ENCODE data around the gene ARL8B. TPM values are rescaled to one million over a fixed set of nuclear protein-coding genes. Genes with fewer than 3 reads are reported as not detected.
A peak's percentile ranks its signal among the peaks of the same experiment; 100 is the strongest.
"Not testable (repeated sequence)": the region's sequence is repeated elsewhere in the genome, so short reads cannot be mapped to it uniquely, and the experiment has no call there.

Gene ARL8B
- polyA plus RNA-seq (ENCODE audit: insufficient read length in 3 of 3), result 10 to 100 TPM; 67.5 to 79.6 (median 73.4) TPM
- long read RNA-seq, donor 1, transcript ARL8B-201 (7 exons, 3,005 nt), result major isoform, 20 of 21 reads
- long read RNA-seq, donor 1, partial matches to known transcripts, result 0 of 21 reads
- long read RNA-seq, donor 1, other reads (novel, unspliced or antisense), result 0 of 21 reads
- long read RNA-seq, donor 2, transcript ARL8B-201 (7 exons, 3,005 nt), result major isoform, 15 of 15 reads
- long read RNA-seq, donor 2, partial matches to known transcripts, result 0 of 15 reads
- long read RNA-seq, donor 2, other reads (novel, unspliced or antisense), result 0 of 15 reads
- long read RNA-seq, donor 3, transcript ARL8B-201 (7 exons, 3,005 nt), result major isoform, 40 of 49 reads
- long read RNA-seq, donor 3, partial matches to known transcripts, result 8 of 49 reads
- long read RNA-seq, donor 3, other reads (novel, unspliced or antisense), result 0 of 49 reads
- long read RNA-seq, donor 4, transcript ARL8B-201 (7 exons, 3,005 nt), result major isoform, 18 of 19 reads
- long read RNA-seq, donor 4, partial matches to known transcripts, result 0 of 19 reads
- long read RNA-seq, donor 4, other reads (novel, unspliced or antisense), result 0 of 19 reads
- long read RNA-seq, donor 5, result 0 reads
- long read RNA-seq, donor 6, transcript ARL8B-201 (7 exons, 3,005 nt), result major isoform, 22 of 36 reads
- long read RNA-seq, donor 6, partial matches to known transcripts, result 13 of 36 reads
- long read RNA-seq, donor 6, other reads (novel, unspliced or antisense), result 0 of 36 reads
- long read RNA-seq, donor 7, transcript ARL8B-201 (7 exons, 3,005 nt), result major isoform, 26 of 45 reads
- long read RNA-seq, donor 7, partial matches to known transcripts, result 17 of 45 reads
- long read RNA-seq, donor 7, other reads (novel, unspliced or antisense), result 0 of 45 reads
- long read RNA-seq, donor 8, transcript ARL8B-201 (7 exons, 3,005 nt), result major isoform, 28 of 32 reads
- long read RNA-seq, donor 8, partial matches to known transcripts, result 0 of 32 reads
- long read RNA-seq, donor 8, other reads (novel, unspliced or antisense), result 0 of 32 reads
- long read RNA-seq, donor 9, transcript ARL8B-201 (7 exons, 3,005 nt), result major isoform, 20 of 27 reads
- long read RNA-seq, donor 9, partial matches to known transcripts, result 7 of 27 reads
- long read RNA-seq, donor 9, other reads (novel, unspliced or antisense), result 0 of 27 reads
- long read RNA-seq, donor 10, transcript ARL8B-201 (7 exons, 3,005 nt), result major isoform, 16 of 25 reads
- long read RNA-seq, donor 10, partial matches to known transcripts, result 8 of 25 reads
- long read RNA-seq, donor 10, other reads (novel, unspliced or antisense), result 0 of 25 reads
- long read RNA-seq, donor 11, transcript ARL8B-201 (7 exons, 3,005 nt), result major isoform, 23 of 30 reads
- long read RNA-seq, donor 11, partial matches to known transcripts, result 6 of 30 reads
- long read RNA-seq, donor 11, other reads (novel, unspliced or antisense), result 0 of 30 reads
- long read RNA-seq, donor 12, transcript ARL8B-201 (7 exons, 3,005 nt), result major isoform, 9 of 17 reads
- long read RNA-seq, donor 12, partial matches to known transcripts, result 8 of 17 reads
- long read RNA-seq, donor 12, other reads (novel, unspliced or antisense), result 0 of 17 reads
- long read RNA-seq, donor 13, transcript ARL8B-201 (7 exons, 3,005 nt), result major isoform, 32 of 40 reads
- long read RNA-seq, donor 13, partial matches to known transcripts, result 8 of 40 reads
- long read RNA-seq, donor 13, other reads (novel, unspliced or antisense), result 0 of 40 reads
- long read RNA-seq, donor 14, transcript ARL8B-201 (7 exons, 3,005 nt), result major isoform, 15 of 15 reads
- long read RNA-seq, donor 14, partial matches to known transcripts, result 0 of 15 reads
- long read RNA-seq, donor 14, other reads (novel, unspliced or antisense), result 0 of 15 reads
- long read RNA-seq, donor 15, transcript ARL8B-201 (7 exons, 3,005 nt), result major isoform, 11 of 11 reads
- long read RNA-seq, donor 15, partial matches to known transcripts, result 0 of 11 reads
- long read RNA-seq, donor 15, other reads (novel, unspliced or antisense), result 0 of 11 reads
- long read RNA-seq, donor 16, transcript ARL8B-204 (2 exons, 732 nt), result minor isoform, 5 of 99 reads
- long read RNA-seq, donor 16, transcript ARL8B-201 (7 exons, 3,005 nt), result major isoform, 67 of 99 reads
- long read RNA-seq, donor 16, partial matches to known transcripts, result 25 of 99 reads
- long read RNA-seq, donor 16, other reads (novel, unspliced or antisense), result 0 of 99 reads

GRCh38 chr3:5122030-5122740 lies at the start of gene ARL8B:
Gene ARL8B (plus strand): TSS chr3:5122292. CDS start chr3:5122466, 174 bp downstream.
- DNase-seq (ENCODE audit: extremely low read depth in 1 of 11, low read depth in 9 of 11, low spot score in 4 of 11), result peak; percentile 56 to 82 (median 79)

- DNase-seq (ENCODE audit: extremely low read depth in 1 of 11, low read depth in 9 of 11, low spot score in 4 of 11), result no peak
Measured at GRCh38 chr3:5073374-5074085, 48.6 kb upstream of the ARL8B start.

GRCh38 chr3:5078151-5078550 lies 43.9 kb upstream of the ARL8B start:
- DNase-seq (ENCODE audit: extremely low read depth in 1 of 11, low read depth in 9 of 11, low spot score in 4 of 11), result no peak

GRCh38 chr3:5079761-5080160 lies 42.3 kb upstream of the ARL8B start:
- no peak for DNase-seq (ENCODE audit: extremely low read depth in 1 of 11, low read depth in 9 of 11, low spot score in 4 of 11)

DNA sequence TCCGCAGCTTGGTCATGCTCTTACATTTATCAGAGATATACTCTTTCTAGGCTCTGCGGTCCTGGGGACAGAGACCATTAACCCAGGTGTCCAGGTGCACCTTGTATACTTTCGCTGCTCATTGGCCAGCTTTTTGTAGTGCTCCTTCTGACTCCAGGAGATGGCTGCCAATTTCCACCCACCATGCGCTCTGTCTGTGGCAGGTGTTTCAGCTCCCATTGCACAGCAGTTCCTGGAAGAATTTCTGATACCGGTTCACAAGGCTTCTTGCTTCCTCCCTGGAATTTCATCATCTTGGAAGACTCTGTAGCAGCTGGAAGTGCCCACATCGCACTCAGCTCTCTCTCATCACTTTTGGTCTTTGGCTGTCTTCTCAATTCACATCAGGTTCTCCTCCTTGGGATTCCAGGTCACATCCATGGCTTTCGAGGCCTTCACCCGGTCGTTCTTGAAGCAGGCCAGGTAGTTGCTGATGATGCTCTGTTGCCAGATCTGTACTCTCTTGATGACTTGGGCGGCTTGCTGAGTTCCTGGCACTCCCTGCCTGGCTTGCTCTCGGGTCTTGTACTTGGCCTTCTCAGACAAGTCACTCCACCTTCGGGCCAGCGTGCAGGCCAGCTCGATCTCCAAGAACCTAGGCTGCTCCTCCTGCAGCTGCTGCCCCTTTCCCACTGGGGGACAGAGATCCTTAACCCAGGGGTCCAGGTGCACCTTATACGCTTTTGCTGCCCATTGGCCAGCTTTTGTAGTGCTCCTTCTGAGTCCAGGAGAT lies 41.1 kb upstream of the ARL8B start:
- DNase-seq (ENCODE audit: extremely low read depth in 1 of 11, low read depth in 9 of 11, low spot score in 4 of 11), result no peak

- DNase-seq (ENCODE audit: extremely low read depth in 1 of 11, low read depth in 9 of 11, low spot score in 4 of 11), result not testable (repeated sequence)
Measured at GRCh38 chr3:5081973-5082788, 39.9 kb upstream of the ARL8B start.

DNA sequence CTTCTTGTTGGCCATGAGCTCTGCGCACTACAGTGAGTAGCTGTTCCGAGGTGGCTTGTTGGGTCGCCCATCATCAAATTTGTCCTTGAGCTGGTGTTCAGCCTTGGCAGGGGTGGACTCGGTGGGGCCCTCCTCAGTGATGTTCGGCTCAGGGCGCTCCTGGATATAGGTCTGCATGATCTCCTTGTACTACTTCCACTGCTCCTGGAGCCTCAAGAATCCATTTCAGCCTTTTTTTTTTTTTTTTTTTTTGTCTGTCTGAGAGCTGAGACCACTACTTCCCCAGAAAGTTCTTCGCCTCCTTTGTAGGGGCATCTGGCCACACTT lies 39.3 kb upstream of the ARL8B start:
- no peak for DNase-seq (ENCODE audit: extremely low read depth in 1 of 11, low read depth in 9 of 11, low spot score in 4 of 11)

- no peak for DNase-seq (ENCODE audit: extremely low read depth in 1 of 11, low read depth in 9 of 11, low spot score in 4 of 11)
Measured at GRCh38 chr3:5084224-5084623, 37.9 kb upstream of the ARL8B start.

- DNase-seq (ENCODE audit: extremely low read depth in 1 of 11, low read depth in 9 of 11, low spot score in 4 of 11), result no peak
Measured at GRCh38 chr3:5086708-5087107, 35.4 kb upstream of the ARL8B start.

DNA sequence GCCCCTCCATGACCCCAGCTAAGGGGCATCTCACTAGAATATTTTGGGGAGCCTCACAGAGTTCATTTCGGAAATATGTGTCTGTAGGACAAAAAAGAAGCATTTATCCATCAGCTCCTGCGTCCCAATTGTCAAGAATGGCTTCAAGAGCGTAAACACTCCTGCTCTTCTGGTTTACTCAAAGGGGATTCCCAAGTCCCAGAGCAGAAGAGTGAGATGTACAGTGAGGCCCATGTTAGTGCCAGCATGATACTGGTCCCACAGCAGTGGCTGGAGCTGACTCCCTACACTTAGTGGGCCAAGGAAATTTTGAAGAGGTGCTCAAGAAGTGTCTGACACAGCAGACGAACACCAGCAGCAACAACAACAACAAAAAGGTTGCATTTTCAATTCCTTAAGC lies 34.9 kb upstream of the ARL8B start:
- no peak for DNase-seq (ENCODE audit: extremely low read depth in 1 of 11, low read depth in 9 of 11, low spot score in 4 of 11)

- no peak for DNase-seq (ENCODE audit: extremely low read depth in 1 of 11, low read depth in 9 of 11, low spot score in 4 of 11)
Measured at GRCh38 chr3:5090197-5090596, 31.9 kb upstream of the ARL8B start.

GRCh38 chr3:5092018-5092417 lies 30.1 kb upstream of the ARL8B start:
- no peak for DNase-seq (ENCODE audit: extremely low read depth in 1 of 11, low read depth in 9 of 11, low spot score in 4 of 11)

GRCh38 chr3:5093731-5094130 lies 28.4 kb upstream of the ARL8B start:
- DNase-seq (ENCODE audit: extremely low read depth in 1 of 11, low read depth in 9 of 11, low spot score in 4 of 11), result peak in 3 of 11 donors; percentile 24 to 28 (median 25)

GRCh38 chr3:5095886-5096285 lies 26.2 kb upstream of the ARL8B start:
- peak; percentile 60 to 81 (median 70) for DNase-seq (ENCODE audit: extremely low read depth in 1 of 11, low read depth in 9 of 11, low spot score in 4 of 11)
